CD4-positive, alpha-beta T cell (primary cell): Measurements from ENCODE around the gene CSNK1A1. TPM values are rescaled to one million over a fixed set of nuclear protein-coding genes. Genes with fewer than 3 reads are reported as not detected.

Experiments used
- ATAC-seq: fragments of 200-7000 bp; cut with Tn5 transposase; one replicate; pipeline ENCODE4 v1.10.0; 2022; ENCODE audit warnings: mild to moderate bottlenecking; ENCODE audit not compliant: poor library complexity
- CTCF ChIA-PET: fragments of 350-600 bp; sonication (Branson Sonifier 250); formaldehyde crosslinking; loops from one replicate; lab custom pipeline; 2021; ENCODE audit warnings: antibody characterized with exemption, inconsistent platforms; lab: Charles Lee
- POLR2A ChIA-PET: fragments of 350-600 bp; sonication (Branson Sonifier 250); formaldehyde crosslinking; loops from one replicate; lab custom pipeline; 2021; ENCODE audit warnings: antibody characterized with exemption, inconsistent platforms; lab: Charles Lee
- DNase-seq, 14 experiments: peaks; one replicate each; pipeline ENCODE4 v3.0.0-alpha.2; 2013 to 2020; ENCODE audit warnings: mixed read lengths in 2 of 14
- H3K27ac ChIP-seq, 2 donors: one replicate each; pipeline versions ENCODE4 v1.5.1 to v1.7.0; 2013; ENCODE audit warnings: low read length in 2 of 2, low read depth in 1 of 2, mild to moderate bottlenecking in 1 of 2
- H3K27me3 ChIP-seq, 2 experiments: 1 replicate in 1 of 2; 2 replicates in 1 of 2; pipeline versions ENCODE4 v1.6.1 to v1.7.0; 2013; ENCODE audit warnings: low read length in 2 of 2, control low read depth in 1 of 2, mild to moderate bottlenecking in 1 of 2, moderate library complexity in 1 of 2; ENCODE audit not compliant: insufficient read depth in 2 of 2, control insufficient read depth in 1 of 2
- H3K36me3 ChIP-seq: one replicate; pipeline ENCODE4 v1.6.1; 2013; ENCODE audit warnings: low read length, control low read depth; ENCODE audit not compliant: insufficient read depth
- H3K4me1 ChIP-seq: one replicate; pipeline ENCODE4 v1.6.1; 2013; ENCODE audit warnings: low read length, control low read depth; ENCODE audit not compliant: insufficient read depth
- H3K4me3 ChIP-seq: one replicate; pipeline ENCODE4 v1.5.1; 2013; ENCODE audit warnings: mild to moderate bottlenecking, low read length, moderate library complexity
- H3K9me3 ChIP-seq, 2 experiments: 1 replicate in 1 of 2; 2 replicates in 1 of 2; pipeline versions ENCODE4 v1.6.1 to v1.7.0; 2013; ENCODE audit warnings: low read length in 2 of 2, mild to moderate bottlenecking in 2 of 2, control low read depth in 1 of 2, moderate library complexity in 1 of 2; ENCODE audit not compliant: control insufficient read depth in 1 of 2, insufficient read depth in 1 of 2
- H3K27ac Mint-ChIP-seq: one replicate; pipeline ENCODE4 v1.8.0; 2020; ENCODE audit warnings: mixed read lengths
- H3K27me3 Mint-ChIP-seq: one replicate; pipeline ENCODE4 v1.8.0; 2021; ENCODE audit warnings: mixed read lengths
- H3K36me3 Mint-ChIP-seq: one replicate; pipeline ENCODE4 v1.8.0; 2021; ENCODE audit warnings: low read depth, mixed read lengths
- H3K4me1 Mint-ChIP-seq: one replicate; pipeline ENCODE4 v1.8.0; 2021; ENCODE audit warnings: low read depth, mixed read lengths
- H3K4me3 Mint-ChIP-seq: one replicate; pipeline ENCODE4 v1.8.0; 2020; ENCODE audit warnings: mild to moderate bottlenecking, mixed read lengths
- H3K9me3 Mint-ChIP-seq: one replicate; pipeline ENCODE4 v1.8.0; 2020; ENCODE audit warnings: mixed read lengths
- intact Hi-C, 2 experiments: fragments of 100-400 bp; cut with DNase I in 1 of 2; cut with micrococcal nuclease in 1 of 2; formaldehyde crosslinking; loops; one replicate each; pipeline versions ENCODE4 v1.15.1 to v1.9.0; 2023 to 2025; cut with DNase I, micrococcal nuclease
- total RNA-seq, 174 experiments: library from RNA in 2 of 174; stranded (reverse) in 2 of 174; gene quantifications; one replicate each; pipeline ENCODE4 v1.2.3 and lab custom pipeline; 2021 to 2026
- TF ChIP-seq, protein P1 (sequence below): fragments of 200-600 bp; IDR thresholded peaks from one replicate; pipeline ENCODE4 v1.8.0; 2022; ENCODE audit warnings: antibody characterized with exemption, mild to moderate bottlenecking

CSNK1A1 gene
- total RNA-seq, 2 experiments from 2014 or later: 201 to 217 TPM

DNA sequence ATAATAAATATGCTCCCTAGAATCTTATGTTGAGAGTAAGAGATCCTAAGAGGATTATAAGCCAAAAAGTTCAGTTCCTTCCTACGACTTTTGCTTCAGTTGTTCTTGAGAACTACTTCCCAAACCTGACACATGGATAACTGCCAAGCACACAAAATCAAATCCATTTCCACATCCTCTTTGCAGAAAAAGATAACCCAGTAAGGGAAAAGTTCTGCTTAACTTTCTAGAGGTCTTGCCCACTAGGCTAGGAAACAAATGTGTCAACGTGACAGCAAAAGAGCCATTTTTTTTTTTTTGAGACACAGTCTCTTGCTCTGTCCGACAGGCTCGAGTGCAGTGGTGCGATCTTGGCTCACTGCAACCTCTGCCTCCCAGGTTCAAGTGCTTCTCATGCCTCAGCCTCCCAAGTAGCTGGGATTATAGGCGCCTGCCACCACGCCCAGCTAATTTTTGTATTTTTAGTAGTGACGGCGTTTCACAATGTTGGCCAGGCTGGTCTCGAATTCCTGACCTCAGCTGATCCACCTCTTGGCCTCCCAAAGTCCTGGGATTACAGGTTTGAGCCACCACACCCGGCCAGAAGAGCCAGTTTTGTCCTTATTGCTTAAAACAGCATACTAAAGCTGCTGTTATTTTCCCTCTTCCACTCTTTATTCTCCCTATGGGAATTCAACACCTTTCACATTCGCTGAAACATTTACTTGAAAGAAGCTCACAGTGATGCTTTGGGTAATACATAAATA is 24.2 kb downstream of the CSNK1A1 start:
- ChIA-PET CTCF (interaction anchor here (1.0 kb wide), 2 partner anchors 18 to 159 kb away, joined by 3 read pairs; no protein-coding TSS in a partner anchor), POLR2A (interaction anchor here (1.6 kb wide), 1 partner anchor 24 kb away, joined by 10 read pairs; the partner anchor contains the start of gene CSNK1A1)
- H3K4me3 ChIP-seq: no peak overlapping the region
- intact Hi-C loops: no loop called here
- Mint-ChIP-seq H3K27ac (peak overlapping the region; percentile 15), H3K9me3 (no peaks in the 10 kb centered on the region), H3K4me3 (peak overlapping the region; percentile 40), H3K36me3 (peaks cover 47% of the 10 kb centered on the region), H3K4me1 (peaks cover 93% of the 10 kb centered on the region), H3K27me3 (no peaks in the 10 kb centered on the region)
- peaks cover 43% of the 10 kb centered on the region for H3K4me1 ChIP-seq
- no peaks in the 10 kb centered on the region for H3K9me3 ChIP-seq
- no peak for ATAC-seq
- DNase-seq: no peak
- H3K27ac ChIP-seq: no peak overlapping the region
- TF ChIP-seq, protein P1, sequence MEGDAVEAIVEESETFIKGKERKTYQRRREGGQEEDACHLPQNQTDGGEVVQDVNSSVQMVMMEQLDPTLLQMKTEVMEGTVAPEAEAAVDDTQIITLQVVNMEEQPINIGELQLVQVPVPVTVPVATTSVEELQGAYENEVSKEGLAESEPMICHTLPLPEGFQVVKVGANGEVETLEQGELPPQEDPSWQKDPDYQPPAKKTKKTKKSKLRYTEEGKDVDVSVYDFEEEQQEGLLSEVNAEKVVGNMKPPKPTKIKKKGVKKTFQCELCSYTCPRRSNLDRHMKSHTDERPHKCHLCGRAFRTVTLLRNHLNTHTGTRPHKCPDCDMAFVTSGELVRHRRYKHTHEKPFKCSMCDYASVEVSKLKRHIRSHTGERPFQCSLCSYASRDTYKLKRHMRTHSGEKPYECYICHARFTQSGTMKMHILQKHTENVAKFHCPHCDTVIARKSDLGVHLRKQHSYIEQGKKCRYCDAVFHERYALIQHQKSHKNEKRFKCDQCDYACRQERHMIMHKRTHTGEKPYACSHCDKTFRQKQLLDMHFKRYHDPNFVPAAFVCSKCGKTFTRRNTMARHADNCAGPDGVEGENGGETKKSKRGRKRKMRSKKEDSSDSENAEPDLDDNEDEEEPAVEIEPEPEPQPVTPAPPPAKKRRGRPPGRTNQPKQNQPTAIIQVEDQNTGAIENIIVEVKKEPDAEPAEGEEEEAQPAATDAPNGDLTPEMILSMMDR: no peak
- H3K27me3 ChIP-seq: no peaks in the 10 kb centered on the region
- H3K36me3 ChIP-seq: peaks cover 35% of the 10 kb centered on the region

DNA sequence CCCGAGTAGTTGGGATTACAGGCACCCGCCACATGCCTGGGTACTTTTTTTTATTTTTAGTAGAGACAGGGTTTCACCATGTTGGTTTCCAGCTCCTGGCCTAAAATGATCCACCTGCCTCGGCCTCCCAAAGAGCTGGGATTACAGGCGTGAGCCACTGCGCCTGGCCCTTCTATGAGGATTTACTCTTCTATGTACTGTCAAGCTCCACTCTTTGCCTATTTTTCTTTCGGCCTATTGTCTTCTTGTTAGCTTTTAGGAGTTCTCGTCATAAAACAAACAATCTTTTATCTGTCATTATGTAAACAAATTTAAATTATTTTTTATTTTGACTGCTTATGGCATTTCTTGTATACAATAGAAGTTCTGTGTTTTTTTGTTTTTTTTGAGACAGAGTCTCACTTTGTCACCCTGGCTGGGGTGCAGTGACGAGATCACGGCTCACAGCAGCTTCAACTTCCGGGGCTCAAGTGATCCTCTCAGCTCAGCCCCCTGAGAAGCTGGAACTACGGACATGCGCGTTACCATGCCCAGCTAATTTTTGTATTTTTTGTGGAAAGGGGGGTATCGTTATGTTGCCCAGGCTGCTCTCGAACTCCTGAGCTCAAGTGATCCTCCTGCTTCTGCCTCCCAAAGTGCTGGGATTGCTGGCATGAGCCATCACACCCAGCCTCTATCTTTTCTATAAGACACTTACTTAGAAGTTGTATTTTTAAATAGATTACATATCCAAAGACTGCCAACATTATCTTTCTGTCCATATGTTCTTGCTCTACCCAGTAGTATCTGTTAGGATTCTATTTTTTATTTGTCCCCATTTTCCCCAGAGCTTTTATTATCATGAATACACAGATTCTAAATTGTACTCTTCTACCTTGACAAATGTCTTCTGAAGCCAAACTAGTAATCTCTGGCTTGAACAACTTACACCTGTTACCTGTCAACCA is 29.2 kb downstream of the CSNK1A1 start:
- peaks cover 49% of the 10 kb centered on the region for H3K36me3 ChIP-seq
- peaks cover 36% of the 10 kb centered on the region for H3K4me1 ChIP-seq
- intact Hi-C loops: no loop called here
- no peaks in the 10 kb centered on the region for H3K9me3 Mint-ChIP-seq
- CTCF ChIA-PET: interaction anchor here (0.8 to 1.4 kb wide), 3 partner anchors 9 to 29 kb away, joined by 3 to 4 read pairs (median 4); partner anchors contain the start of gene CSNK1A1
- no peaks in the 10 kb centered on the region for H3K9me3 ChIP-seq
- POLR2A ChIA-PET: interaction anchor here (1.0 to 1.5 kb wide), 2 partner anchors 13 to 30 kb away, joined by 3 to 4 read pairs; partner anchors contain the start of gene CSNK1A1
- H3K27ac ChIP-seq: no peak overlapping the region
- H3K4me3 Mint-ChIP-seq: no peak overlapping the region
- H3K27me3 Mint-ChIP-seq: no peaks in the 10 kb centered on the region
- H3K36me3 Mint-ChIP-seq: peaks cover 84% of the 10 kb centered on the region
- H3K27me3 ChIP-seq: no peaks in the 10 kb centered on the region
- peak overlapping the region; percentile 71 for H3K27ac Mint-ChIP-seq
- TF ChIP-seq, protein P1: no peak
- DNase-seq (no peak), ATAC-seq (no peak)
- H3K4me1 Mint-ChIP-seq: peaks cover 97% of the 10 kb centered on the region
- H3K4me3 ChIP-seq: no peak overlapping the region

DNA sequence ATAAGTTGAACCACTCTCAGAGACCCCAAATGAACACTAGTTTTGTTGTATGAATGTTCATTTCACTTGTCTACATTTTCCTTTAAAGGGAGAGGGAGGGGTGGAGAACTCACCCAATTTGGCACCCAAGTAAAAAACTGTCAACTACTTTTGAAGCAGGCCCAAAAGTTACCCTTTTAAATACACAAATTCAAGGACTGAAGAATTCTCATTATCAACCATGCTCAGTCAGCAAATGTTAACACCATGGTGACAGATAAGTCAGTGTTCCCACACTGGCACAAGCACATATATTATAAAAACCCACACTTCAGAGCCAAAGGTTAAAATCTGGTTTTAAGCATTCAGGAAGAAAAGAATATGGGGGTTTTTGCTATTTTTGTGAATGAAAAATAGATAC is 31.6 kb downstream of the CSNK1A1 start:
- TF ChIP-seq, protein P1: no peak
- H3K4me3 Mint-ChIP-seq: peak overlapping the region; percentile 2
- Histone ChIP-seq H3K9me3 (no peaks in the 10 kb centered on the region), H3K27me3 (no peaks in the 10 kb centered on the region), H3K4me3 (no peak overlapping the region), H3K36me3 (peaks cover 52% of the 10 kb centered on the region), H3K4me1 (peaks cover 25% of the 10 kb centered on the region), H3K27ac (no peak overlapping the region)
- H3K27ac Mint-ChIP-seq: peak overlapping the region; percentile 71
- H3K27me3 Mint-ChIP-seq: no peaks in the 10 kb centered on the region
- ChIA-PET CTCF (no interaction called here), POLR2A (interaction anchor here (0.6 to 1.2 kb wide), 3 partner anchors 22 to 30 kb away, joined by 3 read pairs; no protein-coding TSS in a partner anchor)
- intact Hi-C loops: no loop called here
- DNase-seq (no peak), ATAC-seq (no peak)
- H3K9me3 Mint-ChIP-seq: no peaks in the 10 kb centered on the region
- peaks cover 97% of the 10 kb centered on the region for H3K4me1 Mint-ChIP-seq
- H3K36me3 Mint-ChIP-seq: peaks cover 96% of the 10 kb centered on the region
